ENCODE measurements around the gene PAN3.
"Not testable (repeated sequence)": the region's sequence is repeated elsewhere in the genome, so short reads cannot be mapped to it uniquely, and the experiment has no call there.

Gene PAN3

GRCh38 chr13:28131646-28132045, 6.7 kb upstream of the PAN3 start:
- no peak for DNase-seq

DNA sequence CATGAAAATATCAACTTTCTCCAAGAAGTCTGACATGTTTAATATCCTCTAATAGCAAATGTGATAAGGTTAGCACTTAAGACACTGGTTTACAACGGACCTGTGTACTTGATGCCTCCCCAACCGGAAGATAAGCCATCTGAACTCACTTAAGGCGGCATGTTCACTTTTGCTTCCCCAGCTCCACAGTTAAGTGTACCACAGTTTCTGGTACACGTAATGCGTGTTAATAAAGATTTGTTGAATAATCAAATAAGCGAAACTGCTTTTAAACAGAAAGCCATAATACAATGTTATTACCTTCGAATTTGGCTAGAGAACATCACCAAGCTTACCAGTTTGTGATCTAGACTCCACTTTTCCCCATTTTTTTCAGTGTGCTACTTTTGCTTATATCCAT, 1.4 kb upstream of the PAN3 start:
- no peak for DNase-seq

DNA sequence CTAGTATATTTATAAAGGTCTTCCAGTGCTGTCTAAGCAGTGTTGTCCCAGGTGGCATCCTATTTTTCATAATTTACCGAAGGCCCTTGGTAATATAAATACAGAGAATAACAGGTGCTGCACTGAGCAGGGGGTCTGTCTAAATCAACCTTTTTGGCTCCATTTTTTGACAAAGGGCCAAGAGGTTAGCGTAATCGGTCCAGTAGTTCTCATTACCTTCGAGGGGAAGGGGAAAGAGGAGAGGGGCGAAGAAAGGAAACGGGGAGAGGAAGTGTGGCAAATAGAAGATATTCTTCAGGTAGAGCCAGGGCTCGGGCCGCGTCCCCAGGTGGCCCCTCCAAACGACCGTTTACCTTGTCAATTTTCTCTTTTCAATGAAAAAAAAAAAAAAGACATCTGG, 749 bp upstream of the PAN3 start:
- peak in 4 of 56 donors; percentile 3 to 46 (median 38) for DNase-seq

- peak in 53 of 56 donors; percentile 19 to 80 (median 67) for DNase-seq
These were observed 568 bp downstream of the PAN3 start for GRCh38 chr13:28138756-28139470.

DNA sequence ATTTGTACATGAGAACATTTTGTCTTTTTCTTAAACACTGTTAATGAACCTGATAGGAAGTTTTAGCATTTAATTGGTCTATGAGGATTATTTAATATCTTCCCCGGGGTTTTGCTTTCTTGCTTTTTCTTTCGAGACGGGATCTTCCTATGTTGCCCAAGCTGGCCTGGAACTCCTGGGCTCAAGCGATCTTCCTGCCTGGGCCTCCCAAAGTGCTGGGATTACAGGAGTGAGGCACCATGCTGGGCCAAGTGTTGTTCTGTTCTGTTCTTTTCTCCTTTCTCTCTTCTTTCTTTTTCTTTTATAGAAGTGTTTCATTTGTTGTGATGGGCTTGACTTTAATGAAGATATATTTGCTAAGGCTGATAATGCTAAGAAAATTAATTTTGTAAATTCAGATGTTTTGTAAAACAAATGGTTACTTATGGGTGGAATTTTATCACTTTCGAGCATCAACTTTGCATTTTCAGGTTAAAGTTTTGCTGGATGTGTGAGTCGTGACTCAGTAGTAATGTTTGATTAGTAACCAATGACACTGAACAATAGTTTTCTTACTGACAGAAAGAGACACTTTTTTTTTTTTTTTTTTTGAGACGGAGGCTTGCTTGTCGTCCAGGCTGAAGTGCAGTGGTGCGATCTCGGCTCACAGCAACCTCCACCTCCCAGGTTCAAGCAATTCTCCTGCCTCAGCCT, 2.2 kb downstream of the PAN3 start:
- DNase-seq, result no peak

DNA sequence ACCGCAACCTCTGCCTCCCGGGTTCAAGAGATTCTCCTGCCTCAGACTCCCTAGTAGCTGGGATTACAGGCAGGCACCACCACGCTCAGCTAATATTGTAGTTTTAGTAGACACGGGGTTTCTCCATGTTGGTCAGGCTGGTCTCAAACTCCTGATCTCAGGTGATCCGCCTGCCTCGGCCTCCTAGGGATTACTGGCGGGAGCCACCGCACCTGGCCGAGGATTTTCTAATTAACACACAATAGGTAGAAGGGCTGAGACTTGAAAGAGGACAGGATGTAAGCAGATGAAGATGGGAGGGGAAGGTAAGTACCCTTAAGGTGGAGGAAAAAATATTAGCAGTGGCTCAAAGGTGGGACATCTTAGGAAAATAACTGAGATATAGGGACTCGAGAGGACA, 3.2 kb downstream of the PAN3 start:
- DNase-seq, result not testable (repeated sequence)

DNA sequence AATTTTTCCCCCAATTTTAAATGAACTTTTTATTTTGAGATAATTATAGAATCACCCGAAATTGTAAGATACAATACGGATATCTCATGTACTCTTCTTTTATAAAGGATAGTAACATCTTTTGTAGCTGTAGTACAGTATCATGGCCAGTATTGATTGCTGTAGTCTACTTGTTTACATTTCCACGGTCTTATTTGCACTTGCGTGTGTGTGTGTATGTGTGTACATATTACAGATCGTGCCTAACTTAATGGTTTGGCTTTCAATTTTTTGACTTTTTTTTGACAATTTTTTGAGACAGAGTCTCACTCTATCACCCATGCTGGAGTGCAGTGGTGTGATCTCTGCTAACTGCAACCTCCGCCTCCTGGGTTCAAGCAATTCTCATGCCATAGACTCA, 6.7 kb downstream of the PAN3 start:
- DNase-seq, result no peak

GRCh38 chr13:28147495-28147894, 9.2 kb downstream of the PAN3 start:
- no peak for DNase-seq

DNA sequence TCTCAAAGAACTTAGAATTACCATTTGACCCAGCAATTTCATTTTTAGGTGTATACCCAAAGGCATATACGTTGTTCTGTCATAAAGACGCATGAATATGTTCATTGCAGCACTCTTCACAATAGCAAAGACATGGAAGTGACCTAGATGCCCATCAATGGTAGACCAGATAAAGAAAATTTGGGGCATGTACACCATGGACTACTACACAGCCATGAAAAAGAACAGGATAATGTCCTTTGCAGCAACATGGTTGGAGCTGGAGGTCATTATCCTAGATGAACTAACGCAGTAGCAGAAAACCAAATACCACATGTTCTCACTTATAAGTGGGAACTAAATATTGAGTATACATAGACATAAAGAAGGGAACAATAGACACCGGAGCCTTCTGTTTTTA, 20.7 kb downstream of the PAN3 start:
- no peak for DNase-seq

DNA sequence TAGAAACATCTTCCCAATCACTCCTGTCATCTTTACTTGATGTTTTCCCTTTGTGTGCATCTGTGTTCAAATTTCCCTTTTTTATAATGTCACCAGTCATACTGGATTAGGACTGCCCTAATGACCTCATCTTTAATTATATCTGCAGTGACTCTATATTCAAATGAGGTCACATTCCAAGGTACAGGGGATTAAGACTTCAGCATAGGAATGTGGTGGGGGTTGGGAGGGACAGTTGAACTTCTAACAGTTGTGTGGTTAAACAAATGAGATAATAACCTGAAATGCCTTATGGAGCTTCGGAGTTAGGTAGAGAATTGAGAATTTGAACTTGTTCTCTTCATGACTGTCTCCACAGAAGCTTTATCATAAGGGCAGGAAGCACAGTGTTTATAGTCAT, 23.0 kb downstream of the PAN3 start:
- no peak for DNase-seq

GRCh38 chr13:28163587-28163986, 25.2 kb downstream of the PAN3 start:
- DNase-seq, result no peak

- no peak for DNase-seq
These were observed 27.9 kb downstream of the PAN3 start for GRCh38 chr13:28166257-28166656.

DNA sequence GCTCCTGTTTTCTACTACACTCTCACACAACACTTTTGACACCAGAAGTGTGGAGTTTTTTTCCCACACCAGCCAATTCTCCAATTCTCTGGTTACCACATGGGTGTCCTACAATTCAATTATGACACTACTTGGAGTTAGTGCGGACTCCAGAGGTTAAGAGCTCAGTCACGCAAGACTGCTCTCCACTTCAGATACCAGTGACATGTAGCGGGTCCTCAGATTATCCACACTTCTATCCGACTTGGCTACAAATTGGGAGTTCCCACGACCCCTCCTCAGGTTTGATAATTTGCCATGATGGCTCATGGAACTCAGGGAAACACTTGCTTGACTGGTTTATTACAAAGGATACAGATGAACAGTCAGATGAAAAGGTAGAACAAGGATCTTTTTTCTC, 32.9 kb downstream of the PAN3 start:
- DNase-seq, result no peak

DNA sequence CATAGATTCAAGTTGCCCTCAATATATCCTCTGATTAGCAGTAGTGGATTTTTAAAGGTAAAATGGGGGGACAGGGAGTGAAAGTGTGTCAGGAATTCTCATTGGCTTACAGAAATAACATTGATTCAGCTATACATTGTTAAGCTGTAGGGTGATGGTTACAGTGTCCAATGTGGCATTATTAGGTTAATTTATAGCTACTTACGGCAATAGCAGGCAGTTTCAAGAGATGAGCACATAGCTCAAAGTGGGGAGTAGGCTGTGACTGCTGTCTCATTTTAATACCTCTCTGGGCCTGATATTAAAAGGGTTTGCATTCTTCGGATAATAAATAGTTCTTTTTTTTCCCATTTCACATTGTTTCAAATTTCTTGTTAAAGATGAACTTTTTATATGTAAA, 34.6 kb downstream of the PAN3 start:
- DNase-seq, result no peak

GRCh38 chr13:28173793-28174192, 35.4 kb downstream of the PAN3 start:
- no peak for DNase-seq

DNA sequence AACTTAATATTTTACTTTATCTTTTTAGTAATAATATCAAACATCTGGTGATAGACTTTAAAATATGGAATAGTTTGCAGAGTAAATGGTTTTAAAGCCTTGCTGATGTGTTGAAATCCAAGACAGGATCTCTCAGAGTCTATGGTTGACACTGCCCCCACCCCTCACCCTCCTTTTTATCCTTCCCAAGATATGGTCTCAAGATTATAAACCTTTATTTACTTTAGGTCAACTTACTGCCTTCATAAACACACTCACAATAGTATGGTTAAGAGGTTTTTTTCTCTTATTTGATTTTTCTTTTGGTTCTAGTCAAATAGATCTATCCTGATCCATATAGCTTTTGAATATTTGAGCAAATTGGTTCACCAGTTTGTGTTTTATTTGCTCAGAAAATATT, 39.0 kb downstream of the PAN3 start:
- DNase-seq, result no peak

DNA sequence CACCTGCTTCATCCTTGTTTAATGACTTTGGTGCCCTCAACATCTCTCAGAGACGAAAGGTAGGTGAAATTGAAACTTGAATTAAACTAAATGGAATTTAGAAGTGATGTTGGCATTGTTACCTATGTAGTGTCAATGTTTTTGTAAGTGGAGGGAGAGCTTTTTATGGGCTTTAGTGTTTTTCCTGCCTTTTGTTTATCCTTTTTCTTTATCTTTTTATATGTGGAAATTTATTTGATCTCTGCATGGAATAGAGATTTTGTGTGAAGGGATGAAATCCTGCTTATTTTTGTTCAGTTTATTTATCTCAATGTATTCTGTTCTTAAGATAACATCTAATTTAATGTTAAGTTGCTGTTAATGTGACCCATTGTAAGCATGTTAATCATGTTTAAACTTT, 39.5 kb downstream of the PAN3 start:
- DNase-seq, result no peak

DNA sequence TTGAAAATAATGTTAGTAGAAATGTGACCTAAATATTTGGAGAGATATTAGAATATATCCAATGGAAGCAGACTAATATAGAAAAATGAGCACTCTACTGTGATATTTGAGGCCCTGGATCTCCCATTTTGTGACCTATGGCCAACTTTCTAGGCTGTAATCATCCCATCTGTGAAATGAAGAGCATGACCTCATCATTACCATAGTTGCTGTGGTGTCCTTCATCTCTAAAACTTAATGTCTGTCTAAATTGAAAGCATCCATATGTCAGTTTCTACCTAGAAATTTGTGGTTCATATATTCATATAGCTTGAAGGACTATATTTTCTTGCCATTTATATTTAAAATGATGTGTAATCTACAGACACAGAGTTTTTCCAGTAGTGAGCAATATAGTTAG, 41.6 kb downstream of the PAN3 start:
- no peak for DNase-seq

GRCh38 chr13:28181413-28181812, 43.1 kb downstream of the PAN3 start:
- no peak for DNase-seq

DNA sequence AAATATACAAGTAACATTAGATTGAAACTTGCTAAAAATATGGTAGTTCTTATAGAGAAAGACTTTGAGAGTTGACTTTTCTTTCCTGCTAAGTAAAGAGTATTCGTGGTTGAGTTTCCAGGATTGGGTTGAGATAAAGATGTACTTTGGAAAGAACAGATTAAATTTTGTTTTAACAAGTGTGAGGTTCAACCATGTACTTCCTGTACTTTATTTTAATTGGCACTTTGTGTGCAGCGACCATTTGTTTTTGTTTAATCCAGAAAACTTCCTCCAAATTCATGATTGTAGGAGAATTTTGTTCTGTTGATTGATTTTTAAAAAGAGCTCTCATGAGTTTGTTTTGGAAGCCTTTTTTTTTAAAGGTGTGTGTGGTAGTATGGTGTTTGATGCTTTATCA, 46.9 kb downstream of the PAN3 start:
- no peak for DNase-seq

GRCh38 chr13:28199089-28199488, 60.7 kb downstream of the PAN3 start:
- no peak for DNase-seq

DNA sequence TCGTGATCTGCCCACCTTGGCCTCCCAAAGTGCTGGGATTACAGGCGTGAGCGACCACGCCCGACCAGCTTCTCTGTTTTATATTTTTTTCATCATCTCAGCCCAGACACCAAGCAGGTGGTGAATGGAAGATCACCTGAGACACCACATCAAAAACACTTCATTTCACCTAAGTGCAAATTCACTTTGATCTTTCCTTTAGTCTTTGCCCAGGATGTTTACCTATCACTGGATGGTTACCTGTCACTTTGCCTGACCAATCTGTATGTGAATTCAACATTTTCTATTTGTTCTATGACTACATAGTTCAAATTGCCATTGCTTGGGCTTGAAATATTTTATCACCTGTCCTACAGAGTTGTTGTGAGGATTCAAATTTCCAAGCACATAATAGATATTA, 65.7 kb downstream of the PAN3 start:
- no peak for DNase-seq

GRCh38 chr13:28204690-28205443, 66.5 kb downstream of the PAN3 start:
- DNase-seq, result no peak
